ENCODE measurements around the gene ATF6.

ATF6 gene

GRCh38 chr1:161987303-161987702 lies 221.2 kb downstream of the ATF6 start:
- TF ChIP-seq CTCF (IDR thresholded peaks at IDR 0.05; ENCODE audit: insufficient read depth, low read length, missing control alignments): no peak
- CTCF ChIA-PET: no interaction called here

GRCh38 chr1:161987872-161988271 lies 221.8 kb downstream of the ATF6 start:
- ChIA-PET POLR2A (no interaction called here), CTCF (no interaction called here)
- DNase-seq (ENCODE audit: low read depth, low spot score): no peak

More at GRCh38 chr1:161987303-161987702, 221.2 kb downstream of the ATF6 start:
- POLR2A ChIA-PET: no interaction called here
- no peak for DNase-seq (ENCODE audit: low read depth, low spot score)
- H3K4me3 ChIP-seq (ENCODE audit: low read depth, low read length): no peak overlapping the region

GRCh38 chr1:161988413-161988812 lies 222.3 kb downstream of the ATF6 start:
- H3K4me3 ChIP-seq (ENCODE audit: low read depth, low read length): no peak overlapping the region
- no peak for DNase-seq (ENCODE audit: low read depth, low spot score)
- ChIA-PET CTCF (no interaction called here), POLR2A (no interaction called here)
- TF ChIP-seq CTCF (IDR thresholded peaks at IDR 0.05; ENCODE audit: insufficient read depth, low read length, missing control alignments): no peak

More at GRCh38 chr1:161987872-161988271, 221.8 kb downstream of the ATF6 start:
- TF ChIP-seq CTCF (IDR thresholded peaks at IDR 0.05; ENCODE audit: insufficient read depth, low read length, missing control alignments): no peak
- no peak overlapping the region for H3K4me3 ChIP-seq (ENCODE audit: low read depth, low read length)

GRCh38 chr1:161989108-161989507 lies 223.0 kb downstream of the ATF6 start:
- no peak for DNase-seq (ENCODE audit: low read depth, low spot score)
- H3K4me3 ChIP-seq (ENCODE audit: low read depth, low read length): no peak overlapping the region
- ChIA-PET POLR2A (no interaction called here), CTCF (interaction anchor here (0.7 kb wide), 1 partner anchor 45 kb away, joined by 3 read pairs; no protein-coding TSS in a partner anchor)
- TF ChIP-seq CTCF (IDR thresholded peaks at IDR 0.05; ENCODE audit: insufficient read depth, low read length, missing control alignments): no peak

- no peak overlapping the region for H3K4me3 ChIP-seq (ENCODE audit: low read depth, low read length)
- no peak for TF ChIP-seq CTCF (IDR thresholded peaks at IDR 0.05; ENCODE audit: insufficient read depth, low read length, missing control alignments)
- ChIA-PET CTCF (interaction anchor here (0.7 kb wide), 1 partner anchor 46 kb away, joined by 3 read pairs; no protein-coding TSS in a partner anchor), POLR2A (no interaction called here)
- DNase-seq (ENCODE audit: low read depth, low spot score): no peak
Observed at GRCh38 chr1:161989786-161990185, 223.7 kb downstream of the ATF6 start.

GRCh38 chr1:161993576-161993975 lies 227.5 kb downstream of the ATF6 start:
- ChIA-PET CTCF (no interaction called here), POLR2A (no interaction called here)
- DNase-seq (ENCODE audit: low read depth, low spot score): no peak
- no peak for TF ChIP-seq CTCF (IDR thresholded peaks at IDR 0.05; ENCODE audit: insufficient read depth, low read length, missing control alignments)
- no peak overlapping the region for H3K4me3 ChIP-seq (ENCODE audit: low read depth, low read length)

All from AG04449 (cell line).